Motor neuron (in vitro differentiated cells): Measurements from ENCODE around the gene NOL12. TPM values are rescaled to one million over a fixed set of nuclear protein-coding genes. Genes with fewer than 3 reads are reported as not detected.
"Not testable (repeated sequence)": the region's sequence is repeated elsewhere in the genome, so short reads cannot be mapped to it uniquely, and the experiment has no call there.

Experiments
- ATAC-seq, 8 experiments: fragments of 200-7000 bp; cut with Tn5 transposase; replicated peaks in 6 of 8; 2 replicates each; pipeline ENCODE4 v1.8.0; 2021; ENCODE audit warnings: mild to moderate bottlenecking in 8 of 8, moderate library complexity in 8 of 8
- H3K27ac ChIP-seq, 2 donors: fragments of 250-450 bp; sonication (Bioruptor Pico); 2 replicates each; pipeline ENCODE4 v1.9.0; 2021; ENCODE audit warnings: antibody characterized with exemption in 2 of 2, mild to moderate bottlenecking in 2 of 2, moderate library complexity in 1 of 2
- H3K4me1 ChIP-seq, 2 donors: fragments of 250-450 bp; sonication (Bioruptor Pico); replicated peaks in 1 of 2; 2 replicates each; pipeline ENCODE4 v1.6.1; 2021; ENCODE audit warnings: antibody characterized with exemption in 2 of 2, mild to moderate bottlenecking in 2 of 2, moderate library complexity in 1 of 2
- H3K4me3 ChIP-seq, 5 donors: fragments of 250-450 bp; sonication (Bioruptor Pico); 2 replicates each; pipeline ENCODE4 v1.9.0; 2021; ENCODE audit warnings: antibody characterized with exemption in 5 of 5, mild to moderate bottlenecking in 5 of 5, moderate library complexity in 4 of 5
- WGBS, 10 experiments: fragments of 450-650 bp; shearing (Covaris generic); methylation state at CpG; one replicate each; pipeline ENCODE4 v1.0.0; 2022; 5-methylcytosine and 5-hydroxymethylcytosine counted together
- in situ Hi-C, 9 experiments: fragments of 400-800 bp; cut with MboI; loops; one replicate each; pipeline ENCODE4 v1.15.0; 2021; ENCODE audit warnings: low sequenced_read_pairs in 9 of 9, low pct_unique_long_range_greater_than_20kb in 2 of 9; ENCODE audit not compliant: unreplicated experiment in 9 of 9
- total RNA-seq, 8 experiments: library from RNA; unstranded; fragments of 300-600 nt; gene quantifications; 2 replicates each; pipeline versions ENCODE4 v1.2.3 to v1.2.4, GENCODE V29; 2022

The NOL12 gene
- total RNA-seq, 8 experiments from 2014 or later, result 16.4 to 41.8 (median 26.6) TPM

DNA sequence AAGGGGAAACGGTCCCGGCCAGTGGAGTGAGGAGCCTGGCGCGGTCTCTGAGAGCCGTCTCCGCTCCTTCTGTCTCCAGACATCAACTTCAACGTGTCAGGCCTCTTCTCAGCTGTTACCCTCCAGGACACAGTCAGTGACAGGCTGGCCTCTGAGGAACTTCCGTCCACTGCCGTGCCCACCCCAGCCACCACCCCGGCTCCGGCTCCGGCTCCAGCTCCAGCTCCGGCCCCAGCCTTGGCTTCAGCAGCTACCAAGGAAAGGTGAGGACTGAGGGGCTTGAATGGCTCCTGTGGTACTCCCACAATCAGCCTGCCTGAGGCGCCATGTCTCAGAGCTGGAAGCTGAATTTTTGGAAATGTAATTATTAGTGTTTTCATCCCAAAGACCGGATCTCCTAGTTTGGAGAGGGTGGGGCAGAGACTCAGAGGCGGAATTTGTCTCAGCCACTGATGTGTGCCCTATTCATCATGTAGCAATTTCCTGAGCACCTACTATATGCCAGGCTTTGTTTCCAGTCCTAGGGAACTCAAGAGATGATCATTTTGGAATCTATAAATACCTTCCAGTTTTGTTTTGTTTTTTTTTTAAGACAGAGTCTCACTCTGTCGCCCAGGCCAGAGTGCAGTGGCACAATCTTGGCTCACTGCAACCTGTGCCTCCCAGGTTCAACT, 35.5 kb upstream of the NOL12 start:
- in situ Hi-C loops, result no loop called here
- no peak overlapping the region for H3K27ac ChIP-seq
- no peaks in the 10 kb centered on the region for H3K4me1 ChIP-seq
- H3K4me3 ChIP-seq, result no peak overlapping the region
- 80 to 100% (median 100%) methylated on average over 1 to 5 of the region's 17 CpGs for WGBS, 10 experiments
- no peak for ATAC-seq

DNA sequence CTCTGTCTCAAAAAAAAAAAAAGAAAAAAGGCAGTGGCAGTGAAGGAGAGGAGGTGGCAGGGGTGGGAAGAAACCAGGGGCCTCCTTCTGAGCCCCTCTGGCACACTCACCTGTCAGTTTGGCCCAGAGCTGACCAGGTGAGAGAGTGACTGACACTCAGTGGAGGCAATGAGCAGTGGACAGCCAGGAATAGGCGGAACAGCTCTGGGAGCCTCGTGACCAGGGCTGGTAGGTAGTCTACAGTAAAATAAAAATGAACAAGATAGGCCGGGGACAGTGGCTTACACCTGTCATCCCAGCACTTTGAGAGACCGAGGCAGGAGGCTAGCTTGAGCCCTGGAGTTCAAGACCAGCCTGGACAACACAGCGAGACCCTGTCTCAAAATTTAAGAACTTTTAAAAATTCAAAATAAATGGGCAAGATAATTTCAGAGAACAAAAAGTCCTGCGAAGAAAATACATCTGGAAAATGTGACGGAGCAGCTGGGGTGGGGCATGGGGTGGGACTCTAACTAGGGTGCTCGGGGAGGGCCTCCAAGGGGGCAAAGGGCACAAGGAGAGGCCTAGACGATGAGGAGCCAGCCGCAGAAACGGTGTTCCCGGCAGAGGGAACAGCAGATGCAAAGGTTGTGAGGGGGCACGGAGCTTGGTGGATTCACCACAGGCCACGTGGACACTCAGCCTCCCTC, 31.4 kb upstream of the NOL12 start:
- Histone ChIP-seq H3K4me1 (peaks cover 5 to 7% of the 10 kb centered on the region in 2 donors), H3K4me3 (no peak overlapping the region), H3K27ac (no peak overlapping the region)
- in situ Hi-C loops, result no loop called here
- no peak for ATAC-seq
- WGBS, 10 experiments, result 78 to 100% (median 90%) methylated on average over 2 to 6 of the region's 14 CpGs; no CpG with 5 or more reads in 4 of the 10 experiments

DNA sequence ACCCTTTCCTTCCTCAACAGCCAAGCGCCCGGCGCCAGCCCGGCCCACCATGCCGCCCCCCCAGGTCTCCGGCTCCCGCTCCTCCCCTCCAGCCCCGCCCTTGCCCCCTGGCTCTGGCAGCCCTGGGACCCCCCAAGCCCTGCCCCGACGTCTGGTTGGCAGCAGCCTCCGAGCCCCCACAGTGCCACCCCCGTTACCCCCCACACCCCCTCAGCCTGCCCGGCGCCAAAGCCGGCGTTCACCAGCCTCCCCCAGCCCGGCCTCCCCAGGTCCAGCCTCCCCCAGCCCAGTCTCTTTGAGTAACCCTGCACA, 30.9 kb upstream of the NOL12 start:
- no peak overlapping the region for H3K4me3 ChIP-seq
- WGBS, 10 experiments, result no CpG with 5 or more reads among the region's 17 CpGs
- ATAC-seq, result no peak
- H3K27ac ChIP-seq, result no peak overlapping the region
- H3K4me1 ChIP-seq, result peaks cover 10 to 12% of the 10 kb centered on the region in 2 donors
- in situ Hi-C loops, result no loop called here

DNA sequence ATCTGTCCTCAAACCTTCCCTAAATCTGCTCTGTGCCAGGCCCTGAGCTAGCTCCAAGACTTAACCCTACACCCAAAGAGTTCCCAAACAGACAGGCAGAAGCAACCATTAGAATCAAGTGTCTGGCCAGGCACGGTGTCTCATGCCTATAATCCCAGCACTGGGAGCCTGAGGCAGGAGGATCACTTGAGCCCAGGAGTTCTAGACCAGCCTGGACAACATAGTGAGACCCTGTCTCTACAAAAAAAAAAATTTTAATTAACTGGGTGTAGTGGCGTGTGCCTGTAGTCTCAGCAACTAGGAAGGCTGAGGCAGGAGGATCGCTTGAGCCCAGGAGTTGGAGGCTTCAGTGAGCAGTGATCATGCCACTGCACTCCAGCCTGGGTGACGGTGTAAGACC, 29.6 kb upstream of the NOL12 start:
- peaks cover 21 to 25% of the 10 kb centered on the region in 2 donors for H3K4me1 ChIP-seq
- H3K4me3 ChIP-seq, H3K27ac ChIP-seq, in situ Hi-C loops, ATAC-seq: not testable (repeated sequence)
- WGBS, 10 experiments, result 40 to 100% (median 100%) methylated on average over 1 to 3 of the region's 4 CpGs; no CpG with 5 or more reads in 2 of the 10 experiments

GRCh38 chr22:37657590-37658132, 28.5 kb upstream of the NOL12 start:
- peak overlapping the region; percentile 49 to 63 for H3K27ac ChIP-seq
- peak overlapping the region; percentile 45 to 78 (median 69) for H3K4me3 ChIP-seq
- H3K4me1 ChIP-seq, result peaks cover 25 to 29% of the 10 kb centered on the region in 2 donors
- 0 to 18% (median 0%) methylated on average over 1 to 6 of the region's 6 CpGs; no CpG with 5 or more reads in 2 of the 10 experiments for WGBS, 10 experiments
- ATAC-seq, result peak in 3 of 8 experiments; percentile 2 to 7 (median 6)
- in situ Hi-C loops, result no loop called here

GRCh38 chr22:37658133-37659065, 27.7 kb upstream of the NOL12 start, which contains the start of gene PDXP:
PDXP (plus strand) TSS chr22:37658723; CDS start chr22:37658783, 60 bp downstream.
- ATAC-seq, result peak; percentile 89 to 95 (median 92)
- in situ Hi-C loops, result no loop called here
- H3K4me1 ChIP-seq, result peaks cover 25 to 29% of the 10 kb centered on the region in 2 donors
- 0 to 3% (median 0%) methylated on average over 2 to 34 of the region's 101 CpGs; no CpG with 5 or more reads in 1 of the 10 experiments for WGBS, 10 experiments
- peak within 1 kb of the TSS; percentile 64 to 72 for H3K27ac ChIP-seq
- peak within 1 kb of the TSS; percentile 56 to 78 (median 69) for H3K4me3 ChIP-seq

DNA sequence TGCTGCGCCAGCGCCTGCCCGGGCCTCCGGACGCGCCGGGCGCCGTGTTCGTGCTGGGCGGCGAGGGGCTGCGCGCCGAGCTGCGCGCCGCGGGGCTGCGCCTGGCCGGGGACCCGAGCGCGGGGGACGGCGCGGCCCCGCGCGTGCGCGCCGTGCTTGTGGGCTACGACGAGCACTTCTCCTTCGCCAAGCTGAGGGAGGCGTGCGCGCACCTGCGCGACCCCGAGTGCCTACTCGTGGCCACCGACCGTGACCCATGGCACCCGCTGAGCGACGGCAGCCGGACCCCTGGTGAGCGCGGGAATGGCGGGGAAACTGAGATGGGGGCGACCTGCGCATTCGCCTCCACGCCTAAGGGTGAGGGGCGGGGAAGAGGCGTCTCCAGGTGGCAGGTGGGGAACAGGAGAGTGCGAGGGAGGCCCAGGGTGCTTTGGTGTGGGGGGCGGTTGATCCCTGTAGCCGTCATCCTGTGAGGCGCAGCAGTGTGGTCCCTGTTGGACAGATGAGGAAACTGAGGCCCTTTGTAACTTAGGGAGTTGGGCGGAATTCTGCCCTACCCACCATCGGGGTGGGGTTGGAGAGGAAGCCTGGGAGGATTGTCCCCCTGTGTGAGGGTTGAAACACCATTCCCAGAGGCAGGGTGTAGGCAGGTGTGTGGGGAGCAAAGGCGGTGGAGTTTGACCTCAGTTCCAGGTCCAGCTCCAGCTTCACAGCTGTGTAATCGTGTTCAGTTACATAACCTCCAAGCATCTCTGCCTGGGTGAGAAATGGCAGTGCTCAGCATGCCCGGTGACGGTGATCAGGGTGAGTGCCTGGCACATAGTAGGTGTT, 26.9 kb upstream of the NOL12 start:
- no peak for ATAC-seq
- H3K4me3 ChIP-seq, result peak overlapping the region; percentile 56 to 78 (median 69)
- in situ Hi-C loops, result no loop called here
- peaks cover 25 to 29% of the 10 kb centered on the region in 2 donors for H3K4me1 ChIP-seq
- peak overlapping the region; percentile 64 to 72 for H3K27ac ChIP-seq
- WGBS, 10 experiments, result 0 to 54% (median 21%) methylated on average over 1 to 19 of the region's 68 CpGs; no CpG with 5 or more reads in 2 of the 10 experiments

GRCh38 chr22:37659897-37660708, 26.0 kb upstream of the NOL12 start:
- WGBS, 10 experiments, result 13 to 82% (median 56%) methylated on average over 1 to 12 of the region's 14 CpGs
- Histone ChIP-seq H3K4me3 (peak overlapping the region; percentile 56 to 78 (median 69)), H3K27ac (no peak overlapping the region), H3K4me1 (peaks cover 25 to 29% of the 10 kb centered on the region in 2 donors)
- ATAC-seq, result no peak
- in situ Hi-C loops, result no loop called here

DNA sequence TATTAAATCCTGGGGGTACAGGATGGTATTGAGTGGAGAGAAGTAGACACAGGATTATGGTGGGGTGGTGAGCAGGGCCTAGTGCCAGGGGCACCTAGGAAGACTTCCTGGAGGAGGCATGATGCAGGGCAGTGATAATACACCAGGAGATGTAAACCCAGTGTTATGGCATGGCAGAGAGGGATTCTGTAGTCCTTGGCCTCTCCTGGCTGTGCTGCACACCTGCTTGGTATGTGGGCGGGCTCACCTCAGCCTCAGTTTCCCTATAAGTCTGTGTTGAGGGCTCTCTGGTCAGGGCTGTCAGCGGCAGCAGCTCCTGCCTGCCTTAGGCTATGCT, 25.5 kb upstream of the NOL12 start:
- no peak for ATAC-seq
- H3K4me3 ChIP-seq, result peak overlapping the region in 4 of 5 donors; percentile 5 to 78 (median 20)
- 29 to 100% (median 60%) methylated on average over 1 of the region's 2 CpGs; no CpG with 5 or more reads in 5 of the 10 experiments for WGBS, 10 experiments
- H3K27ac ChIP-seq, result peak overlapping the region; percentile 80 to 88
- H3K4me1 ChIP-seq, result peaks cover 25 to 29% of the 10 kb centered on the region in 2 donors
- in situ Hi-C loops, result no loop called here

DNA sequence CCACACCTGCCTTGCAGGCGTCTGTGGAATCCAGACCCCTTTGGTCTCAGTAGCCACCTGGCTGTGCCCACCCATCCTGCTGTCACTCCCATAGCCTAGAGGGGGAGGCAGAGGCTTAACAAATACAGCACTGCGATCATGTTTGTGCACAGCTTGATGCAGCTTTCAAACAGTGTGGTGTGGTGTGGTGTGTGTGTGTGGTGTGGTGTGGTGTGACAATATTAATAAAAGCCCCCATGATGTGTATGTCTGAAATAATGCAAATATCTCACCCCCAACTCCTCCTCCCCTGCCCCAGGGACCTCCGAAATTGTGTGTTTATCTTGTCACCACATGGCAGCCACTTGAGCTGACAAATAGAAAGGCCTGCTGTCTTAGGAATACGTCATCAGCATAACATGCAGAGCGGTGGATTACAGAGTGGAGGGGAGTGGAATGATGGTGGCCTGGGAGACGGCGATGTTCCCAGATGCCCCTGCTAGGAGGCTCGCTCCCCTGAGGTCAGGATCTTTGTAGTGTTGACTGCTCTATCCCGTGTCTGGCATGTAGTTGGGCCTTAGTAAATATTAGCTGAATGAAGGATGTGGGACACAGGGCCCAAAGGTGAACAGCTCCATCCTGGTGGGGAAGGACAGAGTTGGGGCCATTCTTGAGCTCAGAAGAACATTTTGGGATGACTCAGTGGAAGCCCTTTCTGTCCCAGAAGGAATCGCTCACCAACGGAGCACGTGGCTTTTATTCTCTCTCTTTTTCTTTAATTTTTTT, 24.8 kb upstream of the NOL12 start:
- WGBS, 10 experiments, result 0 to 100% (median 33%) methylated on average over 1 to 10 of the region's 12 CpGs; no CpG with 5 or more reads in 1 of the 10 experiments
- peak; percentile 9 to 57 (median 44) for ATAC-seq
- H3K4me1 ChIP-seq, result peaks cover 25 to 29% of the 10 kb centered on the region in 2 donors
- in situ Hi-C loops, result no loop called here
- peak overlapping the region; percentile 5 to 25 (median 16) for H3K4me3 ChIP-seq
- peak overlapping the region; percentile 80 to 88 for H3K27ac ChIP-seq

- H3K4me1 ChIP-seq, result peaks cover 25 to 29% of the 10 kb centered on the region in 2 donors
- in situ Hi-C loops, result no loop called here
- no peak for ATAC-seq
- peak overlapping the region; percentile 80 to 88 for H3K27ac ChIP-seq
- no peak overlapping the region for H3K4me3 ChIP-seq
- 44 to 100% (median 100%) methylated on average over 1 to 2 of the region's 5 CpGs; no CpG with 5 or more reads in 3 of the 10 experiments for WGBS, 10 experiments
Observed at GRCh38 chr22:37662039-37662438, 24.1 kb upstream of the NOL12 start.
